HG02610 (cell line): ENCODE results near the gene ZNF285.
"Not testable (repeated sequence)": the region's sequence is repeated elsewhere in the genome, so short reads cannot be mapped to it uniquely, and the experiment has no call there.

Source experiments
- ATAC-seq: cut with Tn5 transposase; IDR thresholded peaks from one replicate; pipeline ENCODE4 v1.9.1; 2021; ENCODE audit warnings: mild to moderate bottlenecking, moderate library complexity; ENCODE audit not compliant: unreplicated experiment

The ZNF285 gene

DNA sequence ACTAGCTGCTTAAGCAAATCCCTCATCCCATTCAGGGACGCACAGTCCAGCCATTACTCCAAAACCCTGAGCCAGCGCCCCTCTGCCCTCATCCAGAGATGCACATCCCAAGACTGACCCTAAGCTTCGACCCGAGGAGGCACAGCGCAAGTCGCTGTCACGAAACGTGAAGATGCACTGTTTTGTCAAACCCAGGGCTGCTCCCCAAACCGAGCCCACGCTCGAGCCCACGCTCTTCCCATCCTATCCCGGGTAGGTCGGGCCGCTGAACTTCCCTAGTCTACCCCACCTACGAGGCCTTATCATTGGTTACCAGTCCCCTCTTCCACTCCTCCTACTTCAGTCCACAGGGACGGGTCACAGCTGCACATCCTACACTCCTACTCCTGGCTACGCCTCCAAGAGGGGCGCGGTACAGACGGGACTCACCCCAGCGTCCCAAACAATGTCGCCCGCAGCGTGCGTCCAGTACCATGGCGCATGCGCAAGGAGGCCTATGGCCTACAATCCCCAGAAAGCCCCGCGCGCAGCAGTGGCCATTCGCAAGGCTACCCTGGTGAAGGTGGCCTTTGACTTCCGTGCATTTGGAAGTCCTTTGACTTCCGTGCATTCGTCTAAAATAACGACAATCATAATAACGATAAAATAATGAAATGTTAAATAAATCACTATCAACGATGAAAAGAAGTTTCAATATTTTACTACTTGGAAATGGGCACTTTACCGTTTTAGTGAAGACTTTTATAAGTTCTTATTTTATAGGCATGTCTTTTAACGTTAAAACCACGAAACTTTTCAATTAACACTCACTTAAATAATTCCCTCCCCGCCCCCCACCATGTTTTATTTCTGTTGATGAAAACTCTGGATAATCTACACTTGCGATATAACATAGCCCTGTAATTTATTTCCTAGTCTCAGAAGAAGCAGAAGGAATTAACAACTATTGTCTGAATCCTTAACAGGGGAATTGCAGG is at the start of gene ZNF285:
Gene ZNF285, minus strand, starts transcription at position 470 of the 977 bp plus-strand sequence. CDS start 4,395 bp downstream, outside the sequence.
- no peak for ATAC-seq

DNA sequence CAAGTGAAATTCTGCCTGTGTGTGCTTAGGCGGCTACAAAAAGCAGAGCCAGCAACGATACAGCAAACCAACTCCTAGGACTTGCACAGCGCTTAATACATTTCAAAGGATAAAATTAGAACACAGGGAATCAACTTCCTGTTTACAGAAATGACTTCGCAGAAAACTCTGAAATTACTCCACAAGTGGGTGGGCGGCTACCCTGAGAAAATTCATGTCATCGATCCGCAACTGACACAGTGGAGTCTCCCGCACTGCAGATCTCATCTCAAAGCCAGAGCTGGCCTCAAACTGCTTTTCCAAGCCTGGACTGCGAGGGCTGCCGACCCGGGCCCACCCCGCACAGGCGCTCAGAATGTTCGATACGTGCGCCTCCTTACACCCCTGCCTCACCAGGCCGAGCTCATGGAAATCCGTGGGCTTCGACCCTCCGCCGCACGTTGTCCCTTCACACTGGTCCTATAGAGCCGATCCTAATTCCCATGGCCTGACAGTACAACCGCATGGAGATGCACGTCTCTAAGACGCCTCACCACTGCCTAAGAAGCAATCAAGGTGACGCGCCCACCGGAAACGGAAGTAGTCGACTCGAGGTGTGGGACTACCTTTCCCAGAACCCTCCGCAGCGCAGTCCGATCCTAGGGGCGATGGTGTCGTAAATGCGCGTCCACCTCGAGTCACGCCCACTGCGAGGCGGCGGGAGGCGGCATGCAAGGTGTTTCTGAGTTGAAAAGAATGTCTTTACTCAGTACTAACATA is 46.7 kb upstream of the ZNF285 start, which contains the start of gene ZNF229:
Gene ZNF229, minus strand, starts transcription at position 557 of the 759 bp plus-strand sequence. CDS start 5,625 bp downstream, outside the sequence.
- ATAC-seq = no peak

DNA sequence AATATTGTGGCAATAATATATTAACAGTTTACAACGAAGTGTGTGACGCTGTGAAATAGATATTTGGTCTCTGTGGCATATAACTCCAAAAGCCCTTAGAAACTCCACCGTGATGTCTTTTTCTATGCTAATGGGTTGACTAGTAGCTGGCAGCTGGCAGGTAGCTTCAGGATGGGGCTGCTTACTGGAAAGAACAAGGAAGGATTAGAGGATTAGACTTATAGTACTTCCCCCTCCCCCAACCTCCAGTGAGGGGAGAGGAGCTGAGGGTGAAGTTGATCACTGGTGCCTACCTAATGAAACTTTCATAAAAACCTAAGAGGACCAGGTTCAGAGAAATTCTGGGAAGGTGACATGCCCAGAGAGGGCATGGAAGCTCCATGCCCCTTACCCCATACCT is 37.0 kb upstream of the ZNF285 start:
- no peak for ATAC-seq

DNA sequence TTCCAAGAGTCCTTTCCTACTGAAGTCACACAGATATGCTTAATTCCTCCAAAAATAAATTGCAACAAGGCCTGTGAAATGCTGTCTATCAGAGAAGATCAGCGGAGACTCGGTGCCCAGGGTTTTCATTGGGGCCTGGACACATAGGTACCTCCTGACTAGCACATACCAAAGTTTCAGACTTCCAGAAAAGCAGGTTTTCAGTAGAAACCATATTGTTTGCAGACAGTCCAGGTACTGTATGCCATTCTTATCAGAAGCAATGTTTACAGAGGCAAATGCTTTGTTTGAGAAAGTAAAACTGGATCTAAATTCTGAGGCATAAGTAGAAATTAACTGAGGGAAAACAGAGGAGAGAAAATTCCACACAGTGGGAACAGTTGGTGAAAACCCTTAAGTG is 34.0 kb upstream of the ZNF285 start:
- no peak for ATAC-seq

DNA sequence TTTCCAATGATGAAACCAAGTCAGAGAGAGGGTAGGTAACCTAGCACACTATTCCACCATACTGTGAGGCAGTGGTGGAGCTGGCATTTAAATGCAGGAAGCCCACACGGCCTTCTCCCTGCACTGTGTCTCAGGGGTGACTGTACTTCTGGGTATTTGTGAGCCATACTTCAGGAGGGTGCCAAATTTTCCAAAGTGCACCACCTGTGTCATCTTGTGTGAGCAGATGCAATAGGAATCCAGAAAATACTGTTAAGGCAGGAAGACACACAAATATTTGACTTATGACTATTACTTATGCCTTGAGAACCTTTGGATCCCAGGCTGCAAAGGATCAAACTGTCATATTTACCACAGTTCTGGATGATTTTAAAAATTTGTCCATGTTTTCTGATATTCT is 29.5 kb upstream of the ZNF285 start:
- no peak for ATAC-seq

DNA sequence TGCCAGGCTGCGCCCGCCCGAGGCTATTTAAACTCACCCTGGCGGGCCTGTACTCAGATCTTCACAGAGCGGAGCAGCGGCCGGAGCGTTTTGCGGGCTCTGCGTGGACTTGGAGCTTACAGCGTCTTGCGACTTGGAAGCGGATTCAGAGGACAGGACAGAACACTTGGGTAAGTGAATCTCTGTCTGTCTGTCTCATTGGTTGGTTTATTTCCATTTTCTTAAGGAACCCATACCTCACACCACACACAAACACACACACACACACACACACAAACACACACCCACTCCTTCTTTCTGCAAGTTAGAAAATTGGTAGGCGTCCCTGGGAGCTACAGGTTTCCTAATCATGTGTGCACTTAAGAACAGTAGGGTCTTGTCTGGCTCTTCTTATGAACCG is 14.1 kb upstream of the ZNF285 start:
- not testable (repeated sequence) for ATAC-seq

DNA sequence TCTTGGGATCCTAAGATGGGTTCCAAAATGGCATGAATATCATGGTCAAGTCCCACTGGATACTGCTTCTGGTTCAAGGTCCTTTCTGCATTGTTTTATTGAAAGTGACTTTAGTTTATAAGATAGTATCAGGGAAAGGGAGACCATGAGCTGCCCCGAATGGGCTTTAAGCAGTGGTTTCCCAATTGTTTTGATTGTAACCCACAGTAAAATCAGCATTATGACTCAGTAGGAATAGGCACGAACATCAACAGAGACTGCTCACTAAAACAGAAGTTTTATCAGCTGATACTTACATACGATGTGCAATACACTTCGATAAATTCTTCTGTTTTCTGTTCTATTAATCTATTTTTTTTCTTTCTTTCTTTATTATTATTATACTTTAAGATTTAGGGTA is 12.1 kb downstream of the ZNF285 start:
- ATAC-seq = not testable (repeated sequence)

DNA sequence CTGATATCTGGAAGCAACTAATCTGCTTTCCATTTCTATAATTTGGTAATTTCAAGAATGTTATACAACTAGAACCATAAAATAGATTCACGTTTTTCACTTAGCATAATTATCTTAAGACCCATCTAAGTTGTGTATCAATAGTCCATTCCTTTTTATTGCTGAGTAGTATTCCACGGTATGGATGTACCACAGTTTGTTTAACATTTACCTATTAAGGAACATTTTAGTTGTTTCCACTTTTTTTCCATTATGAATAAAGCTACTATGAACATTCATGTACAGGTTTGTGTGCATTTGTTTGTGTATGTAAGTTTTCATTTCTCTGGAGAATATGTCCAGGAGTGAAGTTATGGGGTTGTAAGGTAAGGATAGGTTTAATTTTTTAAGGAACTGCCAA is 26.6 kb downstream of the ZNF285 start:
- no peak for ATAC-seq

DNA sequence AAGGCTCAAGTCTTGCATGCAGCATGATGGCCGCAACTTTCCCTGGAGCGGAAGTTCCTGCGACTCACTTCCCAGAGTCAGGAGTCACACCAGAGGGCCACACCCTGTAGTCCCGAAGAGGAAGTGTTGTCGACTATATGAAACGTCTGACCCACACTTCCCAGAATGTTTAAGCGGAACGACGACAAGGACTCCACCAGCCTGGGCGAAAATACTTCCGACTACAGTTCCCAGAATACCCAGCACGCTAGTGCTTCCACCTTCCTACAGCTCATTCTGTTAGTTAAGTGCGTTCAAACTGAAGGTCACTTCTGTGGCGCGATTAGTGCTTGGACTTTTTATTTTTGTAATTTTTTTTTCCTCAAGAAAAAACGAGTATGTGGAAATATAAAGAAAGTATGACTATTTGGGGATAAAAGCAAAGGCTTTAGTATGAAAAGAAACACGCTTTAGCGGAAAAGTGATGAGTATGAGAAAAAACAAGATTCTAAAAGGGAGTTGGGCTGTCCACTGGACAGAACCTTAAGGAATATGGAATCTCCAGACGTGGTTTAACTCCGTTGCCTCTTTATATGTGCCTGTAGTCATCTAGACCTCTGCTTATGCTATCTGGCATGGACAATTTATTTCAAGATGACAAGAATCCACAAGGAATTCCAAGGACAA is 29.5 kb downstream of the ZNF285 start:
- ATAC-seq = no peak

DNA sequence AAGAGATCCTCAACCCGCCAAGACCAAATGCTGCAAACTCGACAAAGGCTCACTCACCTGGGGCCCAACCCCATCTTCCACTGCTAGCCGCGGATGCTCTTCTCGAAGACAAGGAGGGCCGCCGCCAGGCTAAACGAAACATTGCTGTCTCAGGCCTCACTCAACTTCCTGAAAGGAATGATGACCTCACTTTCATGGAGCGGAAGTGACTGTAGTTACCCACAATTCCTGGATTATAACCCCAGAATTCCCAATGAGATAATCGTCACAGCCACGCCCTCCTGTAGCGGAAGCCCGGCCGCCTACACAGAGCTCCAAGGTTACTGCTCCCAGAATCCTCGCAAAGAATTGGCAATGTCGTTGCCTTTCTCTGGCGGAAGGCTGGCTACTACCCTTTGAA is 34.4 kb downstream of the ZNF285 start:
- no peak for ATAC-seq

DNA sequence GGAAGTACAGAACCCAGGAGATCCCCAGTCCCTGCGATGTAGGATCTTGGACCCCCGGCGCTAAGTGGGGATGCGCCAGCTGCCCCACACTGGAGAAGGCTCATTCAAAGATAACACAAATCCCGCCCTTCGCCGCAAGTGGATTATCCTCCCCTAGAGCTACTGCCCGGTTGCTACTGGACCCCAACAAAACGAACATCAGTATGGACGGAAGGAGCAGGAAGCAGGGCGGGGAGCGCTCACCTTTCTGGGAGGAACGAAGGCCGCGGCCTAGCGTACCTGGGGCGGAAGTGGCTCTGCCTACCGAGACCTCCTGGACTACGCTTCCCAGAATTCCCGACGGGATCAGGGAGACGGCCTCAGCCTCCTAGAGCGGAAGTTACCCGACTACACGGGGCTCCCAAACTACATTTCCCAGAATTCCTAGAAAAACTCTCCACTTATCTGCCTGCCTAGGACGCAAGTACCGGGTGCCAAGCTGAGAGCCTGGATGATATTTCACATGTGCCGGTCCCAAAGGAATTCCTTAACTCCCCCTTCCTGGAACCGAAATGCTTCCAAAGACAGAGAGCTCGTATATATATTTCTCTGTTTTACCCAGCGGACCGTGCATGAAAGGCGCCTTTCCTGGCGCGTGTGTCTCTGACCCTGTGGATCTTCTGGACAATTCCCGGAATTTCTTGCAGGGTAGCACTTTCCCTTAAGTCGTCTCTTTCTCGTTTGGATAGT is 44.9 kb downstream of the ZNF285 start, which contains the start of gene ZNF112:
Gene ZNF112, minus strand, starts transcription at position 298 of the 729 bp plus-strand sequence. CDS start 16,141 bp downstream, outside the sequence.
- ATAC-seq = no peak

DNA sequence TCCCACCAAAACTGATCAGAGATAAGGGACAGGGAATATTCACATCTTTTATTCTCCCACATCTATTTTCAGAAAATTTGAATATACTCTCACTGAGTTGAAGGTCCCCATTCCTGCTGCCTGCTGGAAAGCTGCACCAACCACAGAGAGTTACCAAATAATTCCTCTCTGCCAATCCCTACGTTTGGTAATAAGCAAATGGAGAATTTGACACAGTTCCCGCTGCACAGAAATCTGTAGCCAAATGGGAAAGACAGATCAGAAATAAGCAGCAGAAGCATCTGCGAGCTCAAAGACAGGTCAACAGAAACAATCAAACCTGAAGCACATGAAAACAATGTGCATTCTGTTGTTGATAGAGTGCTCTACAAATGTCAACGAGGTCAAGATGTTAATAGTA is 54.9 kb downstream of the ZNF285 start:
- no peak for ATAC-seq

DNA sequence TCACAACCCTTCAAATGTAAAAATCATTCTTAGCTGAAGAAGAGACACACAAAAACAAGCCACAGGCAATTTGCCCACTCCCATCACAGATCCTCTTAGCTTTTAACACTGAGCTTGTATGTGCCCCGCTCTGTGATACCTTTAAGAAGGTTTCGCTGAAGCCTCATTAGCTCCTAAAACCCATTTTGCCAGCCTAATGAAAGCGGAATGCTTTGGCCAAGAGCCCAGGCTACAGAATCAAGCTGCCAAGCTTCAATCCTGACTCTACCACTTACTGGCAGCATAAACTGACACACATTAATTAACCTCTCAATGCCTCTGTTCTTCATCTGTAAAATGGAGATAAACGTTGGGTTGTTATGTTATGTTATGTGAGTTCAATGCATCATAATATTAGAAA is 55.4 kb downstream of the ZNF285 start:
- ATAC-seq = no peak

DNA sequence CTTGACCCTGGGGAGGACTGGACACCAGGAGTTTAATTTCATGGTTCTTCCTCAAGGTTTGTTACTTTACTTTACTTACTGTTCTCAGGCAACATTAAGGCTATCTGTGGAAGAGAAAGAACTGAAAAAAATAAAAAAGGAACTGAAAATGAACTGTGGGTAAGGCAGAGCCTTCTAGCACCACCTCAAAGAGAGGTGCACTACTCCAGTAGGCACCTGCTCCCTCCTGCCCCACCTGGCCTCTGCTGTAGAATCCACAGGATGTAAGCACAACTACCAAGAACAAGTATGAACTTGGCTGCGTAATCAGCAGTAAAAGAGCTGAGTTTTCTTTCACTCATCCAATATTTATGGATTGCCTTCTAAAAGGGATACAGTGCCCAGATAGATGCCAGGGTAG is 57.2 kb downstream of the ZNF285 start:
- no peak for ATAC-seq

DNA sequence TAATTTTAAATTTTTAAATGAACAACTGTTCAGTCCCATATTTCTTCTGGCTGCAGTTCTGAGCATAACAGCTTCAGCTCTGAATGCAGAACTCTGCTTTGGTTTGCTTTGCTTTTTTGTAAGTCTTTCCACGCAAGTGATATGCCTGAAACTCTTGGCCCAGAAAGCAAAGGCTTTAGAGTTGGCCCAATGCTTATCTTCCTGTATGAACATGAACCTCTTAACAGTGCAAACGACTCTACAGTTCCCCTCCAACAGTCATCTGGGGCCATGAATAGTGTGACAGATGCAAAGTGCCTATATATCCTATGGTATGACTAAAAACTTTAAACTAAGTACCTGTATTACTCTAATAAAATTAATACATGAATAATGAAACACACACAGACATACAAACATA is 59.6 kb downstream of the ZNF285 start:
- ATAC-seq = no peak

DNA sequence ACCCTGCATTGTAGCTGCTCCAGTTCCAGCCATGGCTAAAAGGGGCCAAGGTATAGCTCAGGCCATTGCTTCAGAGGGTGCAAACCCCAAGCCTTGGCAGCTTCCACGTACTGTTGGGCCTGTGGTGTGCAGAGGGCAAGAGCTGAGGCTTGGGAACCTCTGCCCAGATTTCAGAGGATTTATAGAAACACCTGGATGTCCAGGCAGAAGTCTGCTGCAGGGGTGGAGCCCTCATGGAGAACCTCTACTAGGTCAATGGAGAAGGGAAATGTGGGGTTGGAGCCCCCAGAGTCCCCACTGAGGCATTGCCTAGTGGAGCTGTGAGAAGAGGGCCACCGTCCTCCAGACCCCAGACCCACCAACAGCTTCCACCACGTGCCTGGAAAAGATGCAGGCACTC is 66.8 kb downstream of the ZNF285 start:
- not testable (repeated sequence) for ATAC-seq
